Stomach (tissue), 9 donors: ENCODE measurements around the gene TRIM61. TPM values are rescaled to one million over a fixed set of nuclear protein-coding genes. Genes with fewer than 3 reads are reported as not detected.
"Not testable (repeated sequence)": the region's sequence is repeated elsewhere in the genome, so short reads cannot be mapped to it uniquely, and the experiment has no call there.

Source experiments
- DNase-seq, 2 donors: peaks; one replicate each; pipeline versions ENCODE4 v3.0.0 to v3.0.0-alpha.2; 2013 to 2019
- H3K27ac ChIP-seq, 5 donors: fragments of 200-600 bp in 4 of 5; sonication (generic) in 4 of 5; one replicate each; pipeline ENCODE4 v1.5.1; 2013 to 2019; ENCODE audit warnings: mild to moderate bottlenecking in 1 of 5, moderate library complexity in 1 of 5
- H3K27me3 ChIP-seq, 3 donors: fragments of 200-600 bp; sonication (generic); one replicate each; pipeline ENCODE4 v1.5.1; 2017 to 2019; ENCODE audit warnings: mixed run types in 1 of 3
- H3K36me3 ChIP-seq, 4 donors: fragments of 200-600 bp; sonication (generic); 1 replicate in 3 of 4; 2 replicates in 1 of 4; pipeline ENCODE4 v1.5.1; 2016 to 2019
- H3K4me1 ChIP-seq, 4 donors: fragments of 200-600 bp; sonication (generic); one replicate each; pipeline ENCODE4 v1.5.1; 2016 to 2019
- H3K4me3 ChIP-seq, 4 donors: fragments of 200-600 bp; sonication (generic) in 3 of 4; one replicate each; pipeline ENCODE4 v1.5.1; 2016 to 2019; ENCODE audit warnings: mild to moderate bottlenecking in 1 of 4
- H3K9me3 ChIP-seq, 4 donors: fragments of 200-600 bp; sonication (generic); one replicate each; pipeline ENCODE4 v1.5.1; 2016 to 2019
- EP300 ChIP-seq: sonication (generic); formaldehyde crosslinking; IDR thresholded peaks from one replicate; pipeline ENCODE4 v1.6.1; 2017; ENCODE audit warnings: antibody characterized with exemption
- POLR2A ChIP-seq, 4 donors: fragments of 450-650 bp; IDR thresholded peaks; one replicate each; pipeline ENCODE4 v1.6.1; 2016; ENCODE audit warnings: antibody characterized with exemption in 4 of 4, control low read depth in 2 of 4, mild to moderate bottlenecking in 1 of 4, moderate library complexity in 1 of 4
- POLR2AphosphoS5 ChIP-seq, 3 donors: sonication (generic); formaldehyde crosslinking; IDR thresholded peaks; one replicate each; pipeline ENCODE4 v1.6.1; 2016; ENCODE audit warnings: antibody characterized with exemption in 3 of 3
- WGBS, 5 donors: extraction: QIAGEN DNeasy Blood & Tissue Kit in 3 of 5; methylation state at CpG; one replicate each; pipeline versions ENCODE4 v1.1.5 to v1.1.7; 2013 to 2018; 5-methylcytosine and 5-hydroxymethylcytosine counted together
- intact Hi-C: fragments of 100-400 bp; cut with DNase I; formaldehyde crosslinking; loops from one replicate; pipeline ENCODE4 v1.15.1; 2023; ENCODE audit warnings: low total_unique reads
- polyA plus RNA-seq, 3 donors: library from polyadenylated mRNA; stranded (reverse); fragments of 200-250 nt; gene quantifications; one replicate each; pipeline ENCODE4 v1.2.3, GENCODE V29; 2013
- total RNA-seq, 5 donors: library from RNA; depleted of rRNA; stranded (reverse); fragments of >200 nt; gene quantifications; one replicate each; pipeline versions ENCODE4 v1.1.0 to v1.2.3, GENCODE V29; 2014 to 2016
- TF ChIP-seq, protein P1 (sequence below), 7 experiments: fragments of 450-650 bp in 4 of 7; fragments of 200-600 bp in 3 of 7; sonication (generic) in 3 of 7; IDR thresholded peaks; one replicate each; pipeline ENCODE4 v1.5.1; 2016 to 2019; ENCODE audit warnings: antibody characterized with exemption in 7 of 7, control low read depth in 2 of 7, mild to moderate bottlenecking in 1 of 7
- donor health status: healthy with polysubstance abuse.
- donor health status: Bipolar disorder and iron deficiency.
- donor health status: healthy.

The TRIM61 gene
- total and polyA plus RNA-seq, 8 donors: 0.25 to 3.6 (median 0.61) TPM; not detected in 3

DNA sequence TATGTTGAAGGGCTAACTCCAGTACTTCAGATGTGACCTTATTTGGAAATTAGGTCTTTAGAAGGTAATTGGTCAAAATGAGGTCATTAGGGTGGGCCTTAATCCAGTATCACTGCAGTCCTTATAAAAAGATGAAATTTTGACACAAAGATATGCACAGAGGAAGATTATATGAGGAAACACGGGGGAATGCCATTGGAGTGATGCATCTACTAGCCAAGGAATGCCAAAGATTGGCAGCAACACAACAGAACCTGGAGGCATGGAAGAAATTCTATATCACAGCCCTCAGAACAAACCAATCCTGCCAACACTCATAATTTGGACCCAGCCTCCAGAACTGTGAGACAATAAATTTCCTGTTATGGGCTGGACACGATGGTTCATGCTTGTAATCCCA lies 17.6 kb downstream of the TRIM61 start:
- TF ChIP-seq POLR2AphosphoS5 (IDR thresholded peaks at IDR 0.05) (no peak), POLR2A (IDR thresholded peaks at IDR 0.05) (no peak), EP300 (no peak)
- TF ChIP-seq, protein P1, sequence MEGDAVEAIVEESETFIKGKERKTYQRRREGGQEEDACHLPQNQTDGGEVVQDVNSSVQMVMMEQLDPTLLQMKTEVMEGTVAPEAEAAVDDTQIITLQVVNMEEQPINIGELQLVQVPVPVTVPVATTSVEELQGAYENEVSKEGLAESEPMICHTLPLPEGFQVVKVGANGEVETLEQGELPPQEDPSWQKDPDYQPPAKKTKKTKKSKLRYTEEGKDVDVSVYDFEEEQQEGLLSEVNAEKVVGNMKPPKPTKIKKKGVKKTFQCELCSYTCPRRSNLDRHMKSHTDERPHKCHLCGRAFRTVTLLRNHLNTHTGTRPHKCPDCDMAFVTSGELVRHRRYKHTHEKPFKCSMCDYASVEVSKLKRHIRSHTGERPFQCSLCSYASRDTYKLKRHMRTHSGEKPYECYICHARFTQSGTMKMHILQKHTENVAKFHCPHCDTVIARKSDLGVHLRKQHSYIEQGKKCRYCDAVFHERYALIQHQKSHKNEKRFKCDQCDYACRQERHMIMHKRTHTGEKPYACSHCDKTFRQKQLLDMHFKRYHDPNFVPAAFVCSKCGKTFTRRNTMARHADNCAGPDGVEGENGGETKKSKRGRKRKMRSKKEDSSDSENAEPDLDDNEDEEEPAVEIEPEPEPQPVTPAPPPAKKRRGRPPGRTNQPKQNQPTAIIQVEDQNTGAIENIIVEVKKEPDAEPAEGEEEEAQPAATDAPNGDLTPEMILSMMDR (IDR thresholded peaks at IDR 0.05): no peak
- H3K27me3 ChIP-seq: no peaks in the 10 kb centered on the region
- no peaks in the 10 kb centered on the region for H3K36me3 ChIP-seq
- H3K4me3 ChIP-seq: no peak overlapping the region
- H3K4me1 ChIP-seq: peaks cover 0 to 24% (median 10%) of the 10 kb centered on the region in 4 donors
- H3K27ac ChIP-seq: no peak overlapping the region
- H3K9me3 ChIP-seq: no peaks in the 10 kb centered on the region
- no peak for DNase-seq
- 83 to 94% (median 87%) methylated on average over 2 of the region's 2 CpGs for WGBS, 5 donors
- intact Hi-C loops: no loop called here

DNA sequence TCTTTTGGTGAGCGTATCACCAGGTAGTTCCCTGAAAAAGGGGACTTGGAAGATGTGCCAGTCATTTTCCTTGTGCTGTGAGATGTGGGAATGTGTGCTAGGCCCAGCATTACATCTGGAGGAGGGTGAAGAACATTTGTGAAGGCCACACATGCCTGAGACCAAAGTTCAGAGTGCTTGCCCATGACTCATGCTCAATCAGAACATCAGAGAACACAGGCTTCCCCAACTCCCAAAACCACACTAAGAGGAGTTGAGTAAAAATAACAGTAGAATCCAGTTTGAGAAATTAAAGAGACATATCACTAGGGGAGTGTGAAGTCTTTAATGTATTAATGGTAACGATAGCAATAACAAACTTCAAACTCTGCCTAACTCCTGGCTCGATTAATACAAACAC lies 18.0 kb downstream of the TRIM61 start:
- H3K9me3 ChIP-seq, H3K27ac ChIP-seq, H3K36me3 ChIP-seq, H3K27me3 ChIP-seq, DNase-seq, intact Hi-C loops, H3K4me3 ChIP-seq: not testable (repeated sequence)
- 44 to 100% (median 71%) methylated on average over 2 of the region's 3 CpGs for WGBS, 5 donors
- H3K4me1 ChIP-seq: peaks cover 0 to 24% (median 10%) of the 10 kb centered on the region in 4 donors

DNA sequence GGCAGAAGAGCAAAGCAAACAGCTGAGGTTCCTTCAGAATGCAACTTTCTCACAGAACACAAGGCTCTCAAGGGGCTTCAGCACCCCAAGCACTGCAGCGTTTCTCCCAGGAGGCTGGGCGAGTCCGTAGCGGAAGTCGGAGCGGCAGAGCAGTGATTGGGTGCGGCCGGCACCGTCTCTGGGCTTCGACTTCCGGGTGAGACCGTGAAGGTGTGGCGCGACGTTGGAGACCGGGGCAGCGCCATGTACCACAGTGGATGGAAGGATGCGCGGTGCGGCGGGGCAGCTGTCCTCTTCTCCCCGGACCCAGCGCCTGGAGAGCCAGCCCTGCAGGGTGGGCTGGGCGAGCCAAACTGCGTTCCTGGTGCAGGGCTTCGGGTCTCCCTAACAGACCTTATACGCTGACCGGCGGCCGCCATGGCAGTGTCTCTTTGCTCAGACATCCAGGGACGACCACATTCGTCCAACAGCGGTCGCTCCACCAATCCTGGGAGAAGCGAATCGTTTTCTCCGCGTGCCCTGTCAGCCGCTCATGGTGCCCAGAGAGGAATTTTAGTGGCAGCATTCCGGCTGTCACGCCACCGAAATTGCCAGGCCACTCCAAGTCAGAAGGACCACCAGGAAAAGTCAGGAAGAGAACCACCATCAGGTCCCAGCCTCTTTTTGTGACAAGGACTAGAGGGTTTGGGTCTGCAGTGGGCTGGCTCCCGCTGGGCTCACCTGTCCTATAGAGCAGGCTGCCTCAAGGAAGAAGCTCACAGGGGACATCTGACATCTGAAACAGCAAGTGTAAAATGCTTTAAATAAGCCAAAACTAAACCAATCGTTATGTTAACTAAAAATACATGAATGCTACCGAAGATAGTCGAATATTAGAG lies 20.5 kb downstream of the TRIM61 start:
- WGBS, 5 donors: 7 to 9% (median 8%) methylated on average over 30 to 46 of the region's 46 CpGs
- H3K27ac ChIP-seq: peak overlapping the region in 1 of 5 donors; percentile 68

DNA sequence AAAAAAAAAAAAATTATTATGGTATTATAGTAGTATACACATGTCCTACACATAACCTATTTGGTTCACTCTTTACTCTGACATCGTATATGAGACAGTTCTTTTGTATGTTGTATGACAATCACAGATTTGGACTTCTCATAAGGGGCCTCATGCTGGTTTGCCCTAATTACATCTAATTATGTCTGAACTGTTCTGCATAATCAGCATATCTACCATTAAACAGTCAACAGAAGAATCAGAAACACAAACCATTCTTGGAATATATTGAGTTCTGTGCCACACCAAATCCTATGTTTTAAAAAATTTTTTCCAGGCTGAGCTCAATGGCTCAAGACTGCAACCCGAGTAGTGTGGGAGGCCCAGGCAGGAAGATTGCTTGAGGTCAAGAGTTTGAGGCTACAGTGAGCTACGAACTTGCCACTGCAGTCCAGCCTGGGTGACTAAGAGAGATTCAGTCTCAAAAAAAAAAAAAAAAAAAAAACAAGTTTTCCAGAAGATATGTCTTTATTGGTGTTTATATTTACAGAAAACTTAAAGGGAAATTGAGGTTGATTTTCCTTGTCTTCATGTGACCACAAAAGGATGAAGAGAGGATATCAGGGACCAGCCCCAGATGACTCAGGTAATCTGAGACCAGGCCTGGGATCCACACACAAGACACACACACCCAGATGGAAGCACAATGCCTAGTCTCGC lies 22.2 kb downstream of the TRIM61 start:
- intact Hi-C loops: no loop called here
- Histone ChIP-seq H3K4me3 (no peak overlapping the region), H3K4me1 (peaks cover 0 to 24% (median 10%) of the 10 kb centered on the region in 4 donors), H3K36me3 (no peaks in the 10 kb centered on the region), H3K27me3 (peaks cover 0 to 7% (median 0%) of the 10 kb centered on the region in 3 donors), H3K27ac (no peak overlapping the region), H3K9me3 (no peaks in the 10 kb centered on the region)
- no peak for TF ChIP-seq POLR2AphosphoS5 (IDR thresholded peaks at IDR 0.05)
- TF ChIP-seq POLR2A (IDR thresholded peaks at IDR 0.05): no peak
- TF ChIP-seq, protein P1 (IDR thresholded peaks at IDR 0.05): no peak
- TF ChIP-seq EP300: no peak
- 87 to 93% (median 90%) methylated on average over 4 of the region's 4 CpGs for WGBS, 5 donors
- no peak for DNase-seq

More for the DNA sequence above, 20.5 kb downstream of the TRIM61 start:
- Histone ChIP-seq H3K4me3 (peak overlapping the region; percentile 50 to 77 (median 72)), H3K36me3 (no peaks in the 10 kb centered on the region), H3K9me3 (no peaks in the 10 kb centered on the region), H3K4me1 (peaks cover 0 to 24% (median 10%) of the 10 kb centered on the region in 4 donors), H3K27me3 (peaks cover 0 to 7% (median 0%) of the 10 kb centered on the region in 3 donors)
- peak; percentile 67 to 92 for DNase-seq
- peak in 2 of 3 donors; percentile 37 to 56 for TF ChIP-seq POLR2AphosphoS5 (IDR thresholded peaks at IDR 0.05)
- TF ChIP-seq POLR2A (IDR thresholded peaks at IDR 0.05): no peak
- intact Hi-C loops: no loop called here

DNA sequence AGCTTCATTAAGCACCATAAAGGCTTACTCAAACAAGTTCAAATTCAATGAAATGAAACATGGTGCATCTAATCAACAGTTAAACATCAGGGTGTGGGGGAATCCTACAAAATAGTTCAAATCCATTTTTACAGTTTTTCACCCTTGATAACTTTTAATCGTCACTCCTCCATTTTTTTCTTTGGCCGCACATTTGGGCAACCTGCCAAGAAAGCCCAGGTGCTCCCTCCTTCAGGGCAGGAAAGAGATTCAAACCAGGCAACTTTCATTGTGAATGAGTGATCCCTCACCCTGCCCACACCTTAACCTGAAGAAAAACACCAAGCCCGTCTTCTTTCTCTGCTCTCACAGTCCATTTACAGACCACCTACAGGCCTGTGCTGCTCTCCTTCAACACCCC lies 24.9 kb downstream of the TRIM61 start:
- 32 to 50% (median 41%) methylated on average over 3 of the region's 3 CpGs for WGBS, 5 donors
- peaks cover 0 to 17% (median 10%) of the 10 kb centered on the region in 4 donors for H3K4me1 ChIP-seq
- no peak for DNase-seq
- intact Hi-C loops: no loop called here
- no peaks in the 10 kb centered on the region for H3K36me3 ChIP-seq
- TF ChIP-seq EP300 (no peak), POLR2A (IDR thresholded peaks at IDR 0.05) (no peak), POLR2AphosphoS5 (IDR thresholded peaks at IDR 0.05) (no peak)
- TF ChIP-seq, protein P1 (IDR thresholded peaks at IDR 0.05): no peak
- H3K27ac ChIP-seq: no peak overlapping the region
- no peaks in the 10 kb centered on the region for H3K9me3 ChIP-seq
- no peak overlapping the region for H3K4me3 ChIP-seq
- H3K27me3 ChIP-seq: peaks cover 0 to 18% (median 4%) of the 10 kb centered on the region in 3 donors
